ENCODE data around the gene USP1. TPM values are rescaled to one million over a fixed set of nuclear protein-coding genes. Genes with fewer than 3 reads are reported as not detected.

The USP1 gene
- total RNA-seq, 5 donors from 2014 or later (not counting 1 experiment from before 2014, with no cell fraction given): 25.9 to 36.5 (median 33.0) TPM

- H3K36me3 ChIP-seq (ENCODE audit: control insufficient read depth in 2 of 2, extremely low read depth in 1 of 2, insufficient read depth in 1 of 2, low read length in 1 of 2): peaks cover 0 to 17% of the 10 kb centered on the region in 2 donors
- CTCF ChIA-PET: interaction anchor here in 1 of 2 donors (0.6 kb wide), 1 partner anchor 244 kb away, joined by 3 read pairs; no protein-coding TSS in a partner anchor
- H3K4me3 ChIP-seq (ENCODE audit: control insufficient read depth in 1 of 2, extremely low read depth in 1 of 2, low read length in 1 of 2): peak overlapping the region; percentile 61 to 85
- no peaks in the 10 kb centered on the region for H3K9me3 ChIP-seq
- ATAC-seq (replicated peaks in 1 of 4) (no peak), DNase-seq (peak in 1 of 35 experiments; percentile 24)
- Mint-ChIP-seq H3K4me1 (peaks cover 44 to 54% (median 44%) of the 10 kb centered on the region in 3 donors), H3K27ac (peak overlapping the region; percentile 59 to 89), H3K9me3 (no peaks in the 10 kb centered on the region), H3K36me3 (peaks cover 18% of the 10 kb centered on the region), H3K4me3 (peak overlapping the region; percentile 92 to 97 (median 96)), H3K27me3 (no peaks in the 10 kb centered on the region)
- peaks cover 18 to 26% of the 10 kb centered on the region in 2 experiments for H3K4me1 ChIP-seq (ENCODE audit: control insufficient read depth in 1 of 2, extremely low read depth in 1 of 2, insufficient read depth in 2 of 2, low read length in 2 of 2)
- POLR2A ChIA-PET: no interaction called here
- WGBS (ENCODE audit: insufficient coverage): 0% methylated on average over 3 of the region's 7 CpGs
- no peaks in the 10 kb centered on the region for H3K27me3 ChIP-seq (replicated peaks in 1 of 2; ENCODE audit: control insufficient read depth in 2 of 2, extremely low read depth in 1 of 2, insufficient read depth in 2 of 2, low read length in 1 of 2)
- H3K27ac ChIP-seq (ENCODE audit: low read length): peak overlapping the region; percentile 98
Measured at GRCh38 chr1:62438163-62438562, 1.3 kb downstream of the USP1 start.

GRCh38 chr1:62439652-62440371 lies 3.0 kb downstream of the USP1 start:
- no peaks in the 10 kb centered on the region for H3K9me3 Mint-ChIP-seq
- WGBS (ENCODE audit: insufficient coverage): 18% methylated on average over 2 of the region's 4 CpGs
- H3K27ac Mint-ChIP-seq: peak overlapping the region in 1 of 2 donors; percentile 34
- Histone ChIP-seq H3K27me3 (replicated peaks in 1 of 2; ENCODE audit: control insufficient read depth in 2 of 2, extremely low read depth in 1 of 2, insufficient read depth in 2 of 2, low read length in 1 of 2) (no peaks in the 10 kb centered on the region), H3K4me1 (ENCODE audit: control insufficient read depth in 1 of 2, extremely low read depth in 1 of 2, insufficient read depth in 2 of 2, low read length in 2 of 2) (peaks cover 18 to 26% of the 10 kb centered on the region in 2 experiments), H3K36me3 (ENCODE audit: control insufficient read depth in 2 of 2, extremely low read depth in 1 of 2, insufficient read depth in 1 of 2, low read length in 1 of 2) (peaks cover 2 to 26% of the 10 kb centered on the region in 2 donors), H3K4me3 (ENCODE audit: control insufficient read depth in 1 of 2, extremely low read depth in 1 of 2, low read length in 1 of 2) (no peak overlapping the region), H3K27ac (ENCODE audit: low read length) (no peak overlapping the region), H3K9me3 (no peaks in the 10 kb centered on the region)
- ATAC-seq (replicated peaks in 1 of 4) (no peak), DNase-seq (peak in 1 of 35 experiments; percentile 31)
- H3K4me1 Mint-ChIP-seq: peaks cover 47 to 55% (median 48%) of the 10 kb centered on the region in 3 donors
- POLR2A ChIA-PET: interaction anchor here in 1 of 2 donors (0.7 kb wide), 1 partner anchor 30 kb away, joined by 3 read pairs; no protein-coding TSS in a partner anchor
- peaks cover 21% of the 10 kb centered on the region for H3K36me3 Mint-ChIP-seq
- peak overlapping the region; percentile 92 to 97 (median 96) for H3K4me3 Mint-ChIP-seq
- CTCF ChIA-PET: interaction anchor here in 1 of 2 donors (0.7 kb wide), 1 partner anchor 100 kb away, joined by 3 read pairs; no protein-coding TSS in a partner anchor
- no peaks in the 10 kb centered on the region for H3K27me3 Mint-ChIP-seq

GRCh38 chr1:62444701-62445100 lies 7.9 kb downstream of the USP1 start:
- H3K36me3 ChIP-seq (ENCODE audit: control insufficient read depth in 2 of 2, extremely low read depth in 1 of 2, insufficient read depth in 1 of 2, low read length in 1 of 2): peaks cover 9 to 66% of the 10 kb centered on the region in 2 donors
- H3K9me3 Mint-ChIP-seq: no peaks in the 10 kb centered on the region
- no peaks in the 10 kb centered on the region for H3K27me3 ChIP-seq (replicated peaks in 1 of 2; ENCODE audit: control insufficient read depth in 2 of 2, extremely low read depth in 1 of 2, insufficient read depth in 2 of 2, low read length in 1 of 2)
- WGBS (ENCODE audit: insufficient coverage): no CpG with 5 or more reads among the region's 1 CpG
- H3K4me3 Mint-ChIP-seq: no peak overlapping the region
- peaks cover 7% of the 10 kb centered on the region in 2 experiments for H3K4me1 ChIP-seq (ENCODE audit: control insufficient read depth in 1 of 2, extremely low read depth in 1 of 2, insufficient read depth in 2 of 2, low read length in 2 of 2)
- H3K36me3 Mint-ChIP-seq: peaks cover 51% of the 10 kb centered on the region
- H3K4me3 ChIP-seq (ENCODE audit: control insufficient read depth in 1 of 2, extremely low read depth in 1 of 2, low read length in 1 of 2): no peak overlapping the region
- no peaks in the 10 kb centered on the region for H3K9me3 ChIP-seq
- POLR2A ChIA-PET: no interaction called here
- peaks cover 26 to 36% (median 29%) of the 10 kb centered on the region in 3 donors for H3K4me1 Mint-ChIP-seq
- no peak overlapping the region for H3K27ac Mint-ChIP-seq
- H3K27ac ChIP-seq (ENCODE audit: low read length): no peak overlapping the region
- CTCF ChIA-PET: interaction anchor here in 1 of 2 donors (0.6 kb wide), 1 partner anchor 9 kb away, joined by 6 read pairs; no protein-coding TSS in a partner anchor
- no peak for DNase-seq
- no peaks in the 10 kb centered on the region for H3K27me3 Mint-ChIP-seq
- ATAC-seq (replicated peaks in 1 of 4): no peak

- Mint-ChIP-seq H3K4me3 (no peak overlapping the region), H3K27ac (no peak overlapping the region), H3K36me3 (peaks cover 51% of the 10 kb centered on the region), H3K27me3 (no peaks in the 10 kb centered on the region), H3K4me1 (peaks cover 12 to 20% (median 18%) of the 10 kb centered on the region in 3 donors), H3K9me3 (no peaks in the 10 kb centered on the region)
- H3K27ac ChIP-seq (ENCODE audit: low read length): no peak overlapping the region
- DNase-seq (no peak), ATAC-seq (replicated peaks in 1 of 4) (no peak)
- ChIA-PET CTCF (no interaction called here), POLR2A (no interaction called here)
- peaks cover 9 to 53% of the 10 kb centered on the region in 2 donors for H3K36me3 ChIP-seq (ENCODE audit: control insufficient read depth in 2 of 2, extremely low read depth in 1 of 2, insufficient read depth in 1 of 2, low read length in 1 of 2)
- 0% methylated on average over 1 of the region's 3 CpGs for WGBS (ENCODE audit: insufficient coverage)
- H3K9me3 ChIP-seq: no peaks in the 10 kb centered on the region
- peaks cover 2 to 5% of the 10 kb centered on the region in 2 experiments for H3K4me1 ChIP-seq (ENCODE audit: control insufficient read depth in 1 of 2, extremely low read depth in 1 of 2, insufficient read depth in 2 of 2, low read length in 2 of 2)
- no peaks in the 10 kb centered on the region for H3K27me3 ChIP-seq (replicated peaks in 1 of 2; ENCODE audit: control insufficient read depth in 2 of 2, extremely low read depth in 1 of 2, insufficient read depth in 2 of 2, low read length in 1 of 2)
- H3K4me3 ChIP-seq (ENCODE audit: control insufficient read depth in 1 of 2, extremely low read depth in 1 of 2, low read length in 1 of 2): no peak overlapping the region
Measured at GRCh38 chr1:62448221-62448933, 11.5 kb downstream of the USP1 start.

GRCh38 chr1:62450301-62450700 lies 13.5 kb downstream of the USP1 start:
- ATAC-seq (replicated peaks in 1 of 4): no peak
- Mint-ChIP-seq H3K4me3 (no peak overlapping the region), H3K36me3 (peaks cover 49% of the 10 kb centered on the region), H3K4me1 (peaks cover 9 to 16% (median 10%) of the 10 kb centered on the region in 3 donors), H3K27me3 (no peaks in the 10 kb centered on the region), H3K9me3 (no peaks in the 10 kb centered on the region), H3K27ac (peak overlapping the region; percentile 36 to 38)
- peaks cover 6 to 41% of the 10 kb centered on the region in 2 donors for H3K36me3 ChIP-seq (ENCODE audit: control insufficient read depth in 2 of 2, extremely low read depth in 1 of 2, insufficient read depth in 1 of 2, low read length in 1 of 2)
- H3K4me1 ChIP-seq (ENCODE audit: control insufficient read depth in 1 of 2, extremely low read depth in 1 of 2, insufficient read depth in 2 of 2, low read length in 2 of 2): peaks cover 2 to 5% of the 10 kb centered on the region in 2 experiments
- ChIA-PET POLR2A (interaction anchor here in 1 of 2 donors (1.1 kb wide), 1 partner anchor 15 kb away, joined by 8 read pairs; no protein-coding TSS in a partner anchor), CTCF (no interaction called here)
- no peak overlapping the region for H3K4me3 ChIP-seq (ENCODE audit: control insufficient read depth in 1 of 2, extremely low read depth in 1 of 2, low read length in 1 of 2)
- DNase-seq: peak in 1 of 35 experiments; percentile 17
- H3K9me3 ChIP-seq: no peaks in the 10 kb centered on the region
- H3K27ac ChIP-seq (ENCODE audit: low read length): no peak overlapping the region
- no peaks in the 10 kb centered on the region for H3K27me3 ChIP-seq (replicated peaks in 1 of 2; ENCODE audit: control insufficient read depth in 2 of 2, extremely low read depth in 1 of 2, insufficient read depth in 2 of 2, low read length in 1 of 2)
- 49% methylated on average over 2 of the region's 2 CpGs for WGBS (ENCODE audit: insufficient coverage)

- no peak overlapping the region for H3K4me3 Mint-ChIP-seq
- ATAC-seq (replicated peaks in 1 of 4): no peak
- CTCF ChIA-PET: no interaction called here
- Histone ChIP-seq H3K9me3 (no peaks in the 10 kb centered on the region), H3K4me3 (ENCODE audit: control insufficient read depth in 1 of 2, extremely low read depth in 1 of 2, low read length in 1 of 2) (no peak overlapping the region), H3K4me1 (ENCODE audit: control insufficient read depth in 1 of 2, extremely low read depth in 1 of 2, insufficient read depth in 2 of 2, low read length in 2 of 2) (peaks cover 2 to 5% of the 10 kb centered on the region in 2 experiments), H3K27me3 (replicated peaks in 1 of 2; ENCODE audit: control insufficient read depth in 2 of 2, extremely low read depth in 1 of 2, insufficient read depth in 2 of 2, low read length in 1 of 2) (no peaks in the 10 kb centered on the region), H3K36me3 (ENCODE audit: control insufficient read depth in 2 of 2, extremely low read depth in 1 of 2, insufficient read depth in 1 of 2, low read length in 1 of 2) (peaks cover 6 to 23% of the 10 kb centered on the region in 2 donors), H3K27ac (ENCODE audit: low read length) (no peak overlapping the region)
- peaks cover 6 to 12% (median 9%) of the 10 kb centered on the region in 3 donors for H3K4me1 Mint-ChIP-seq
- DNase-seq: no peak
- no CpG with 5 or more reads among the region's 1 CpG for WGBS (ENCODE audit: insufficient coverage)
- H3K27me3 Mint-ChIP-seq: no peaks in the 10 kb centered on the region
- H3K36me3 Mint-ChIP-seq: peaks cover 31% of the 10 kb centered on the region
- POLR2A ChIA-PET: no interaction called here
- no peak overlapping the region for H3K27ac Mint-ChIP-seq
- H3K9me3 Mint-ChIP-seq: no peaks in the 10 kb centered on the region
Measured at GRCh38 chr1:62452951-62453350, 16.1 kb downstream of the USP1 start.
